SU-DHL-6 (cell line): ENCODE measurements around the gene FAM200B.

ENCODE experiments used
- EZH2phosphoT487 ChIP-seq: fragments of 200-600 bp; sonication (generic), shearing (Covaris generic); conservative IDR thresholded peaks from 2 replicates; pipeline ENCODE4 v1.6.1; 2018; ENCODE audit warnings: mild to moderate bottlenecking, antibody characterized with exemption, low read length, moderate library complexity, mixed read lengths
- TF ChIP-seq, protein P1 (sequence below): fragments of 200-600 bp; sonication (generic); IDR thresholded peaks from one replicate; pipeline ENCODE4 v1.5.1; 2017; ENCODE audit warnings: antibody characterized with exemption, mild to moderate bottlenecking, low read length, moderate library complexity; ENCODE audit not compliant: insufficient read depth, poor library complexity, severe bottlenecking

GRCh38 chr4:15667006-15667405 is 14.6 kb upstream of the FAM200B start:
- TF ChIP-seq, protein P1, sequence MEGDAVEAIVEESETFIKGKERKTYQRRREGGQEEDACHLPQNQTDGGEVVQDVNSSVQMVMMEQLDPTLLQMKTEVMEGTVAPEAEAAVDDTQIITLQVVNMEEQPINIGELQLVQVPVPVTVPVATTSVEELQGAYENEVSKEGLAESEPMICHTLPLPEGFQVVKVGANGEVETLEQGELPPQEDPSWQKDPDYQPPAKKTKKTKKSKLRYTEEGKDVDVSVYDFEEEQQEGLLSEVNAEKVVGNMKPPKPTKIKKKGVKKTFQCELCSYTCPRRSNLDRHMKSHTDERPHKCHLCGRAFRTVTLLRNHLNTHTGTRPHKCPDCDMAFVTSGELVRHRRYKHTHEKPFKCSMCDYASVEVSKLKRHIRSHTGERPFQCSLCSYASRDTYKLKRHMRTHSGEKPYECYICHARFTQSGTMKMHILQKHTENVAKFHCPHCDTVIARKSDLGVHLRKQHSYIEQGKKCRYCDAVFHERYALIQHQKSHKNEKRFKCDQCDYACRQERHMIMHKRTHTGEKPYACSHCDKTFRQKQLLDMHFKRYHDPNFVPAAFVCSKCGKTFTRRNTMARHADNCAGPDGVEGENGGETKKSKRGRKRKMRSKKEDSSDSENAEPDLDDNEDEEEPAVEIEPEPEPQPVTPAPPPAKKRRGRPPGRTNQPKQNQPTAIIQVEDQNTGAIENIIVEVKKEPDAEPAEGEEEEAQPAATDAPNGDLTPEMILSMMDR, result no peak
- TF ChIP-seq EZH2phosphoT487, result no peak
